Spleen (tissue), 11 donors: ENCODE data around the gene CLASP1. TPM values are rescaled to one million over a fixed set of nuclear protein-coding genes. Genes with fewer than 3 reads are reported as not detected.
"Not testable (repeated sequence)": the region's sequence is repeated elsewhere in the genome, so short reads cannot be mapped to it uniquely, and the experiment has no call there.

ENCODE experiments used
- DNase-seq: peaks from one replicate; pipeline ENCODE4 v3.0.0-alpha.2; 2020
- H3K27ac ChIP-seq, 8 donors: fragments of 200-600 bp; sonication (generic) in 7 of 8; 1 replicate in 4 of 8; 2 replicates in 4 of 8; pipeline versions ENCODE4 v1.5.0 to v1.8.0; 2016 to 2021; ENCODE audit warnings: inconsistent platforms in 4 of 8, mild to moderate bottlenecking in 4 of 8, moderate library complexity in 1 of 8
- H3K27me3 ChIP-seq, 7 donors: fragments of 200-600 bp; sonication (generic) in 6 of 7; replicated peaks in 1 of 7; 1 replicate in 4 of 7; 2 replicates in 3 of 7; pipeline versions ENCODE4 v1.5.0 to v1.8.0; 2016 to 2021; ENCODE audit warnings: inconsistent platforms in 3 of 7, mild to moderate bottlenecking in 1 of 7
- H3K36me3 ChIP-seq, 6 donors: fragments of 200-600 bp; sonication (generic) in 5 of 6; 1 replicate in 4 of 6; 2 replicates in 2 of 6; pipeline versions ENCODE4 v1.5.0 to v1.8.0; 2016 to 2021; ENCODE audit warnings: inconsistent platforms in 2 of 6
- H3K4me1 ChIP-seq, 6 donors: fragments of 200-600 bp; sonication (generic) in 5 of 6; 1 replicate in 3 of 6; 2 replicates in 3 of 6; pipeline versions ENCODE4 v1.5.0 to v1.8.0; 2016 to 2021; ENCODE audit warnings: inconsistent platforms in 3 of 6
- H3K4me3 ChIP-seq, 8 donors: fragments of 200-600 bp; sonication (generic) in 7 of 8; 1 replicate in 4 of 8; 2 replicates in 4 of 8; pipeline versions ENCODE4 v1.5.0 to v1.8.0; 2016 to 2021; ENCODE audit warnings: inconsistent platforms in 4 of 8, mild to moderate bottlenecking in 4 of 8, moderate library complexity in 2 of 8
- H3K9me3 ChIP-seq, 8 donors: fragments of 200-600 bp; sonication (generic) in 7 of 8; 1 replicate in 4 of 8; 2 replicates in 4 of 8; pipeline versions ENCODE4 v1.5.0 to v1.8.0; 2016 to 2021; ENCODE audit warnings: inconsistent platforms in 4 of 8
- CTCF ChIP-seq, 11 experiments: fragments of 200-600 bp in 7 of 11; fragments of 450-650 bp in 4 of 11; sonication (generic) in 4 of 11; IDR thresholded peaks in 8 of 11; conservative IDR thresholded peaks in 3 of 11; 1 replicate in 7 of 11; 2 replicates in 4 of 11; pipeline versions ENCODE4 v1.4.0 to v1.8.0; 2016 to 2021; ENCODE audit warnings: antibody characterized with exemption in 11 of 11, inconsistent platforms in 4 of 11, mild to moderate bottlenecking in 1 of 11
- POLR2A ChIP-seq, 3 donors: fragments of 450-650 bp; IDR thresholded peaks; one replicate each; pipeline ENCODE4 v1.5.1; 2017; ENCODE audit warnings: antibody characterized with exemption in 3 of 3, mild to moderate bottlenecking in 1 of 3
- POLR2AphosphoS5 ChIP-seq, 3 donors: sonication (generic); formaldehyde crosslinking; IDR thresholded peaks; one replicate each; pipeline ENCODE4 v1.5.1; 2017; ENCODE audit warnings: antibody characterized with exemption in 3 of 3
- WGBS, 5 donors: extraction: QIAGEN DNeasy Blood & Tissue Kit in 3 of 5; methylation state at CpG; one replicate each; pipeline versions ENCODE4 v1.1.5 to v1.1.7; 2013 to 2018; 5-methylcytosine and 5-hydroxymethylcytosine counted together
- intact Hi-C: fragments of 100-400 bp; cut with DNase I; formaldehyde crosslinking; loops from one replicate; pipeline ENCODE4 v1.15.0; 2023; ENCODE audit warnings: low total_unique reads
- polyA plus RNA-seq, 3 donors: library from polyadenylated mRNA; stranded (reverse); fragments of 200-250 nt; gene quantifications; one replicate each; pipeline ENCODE4 v1.2.1, GENCODE V29; 2013
- total RNA-seq, 7 donors: library from RNA; depleted of rRNA in 3 of 7; stranded (reverse); fragments of >200 nt in 3 of 7; fragmentation: NEBNext Ultra II Directional in 4 of 7; extraction: Animal tissue kit (Norgen Biotek cat#: 25700) in 4 of 7; gene quantifications; one replicate each; pipeline versions ENCODE4 v1.1.0 to v1.2.1, GENCODE V29; 2016 to 2021
- donor health status: healthy with polysubstance abuse.
- donor health status: DM: no; HTN: no; CAD: no; lungs with moderate emphysema.
- donor health status: DM: no; HTN: no; CAD: no.
- donor health status: Bipolar disorder and iron deficiency.
- donor health status: healthy.
- donor health status: DM: no; HTN: no; CAD: no.
- donor health status: DM: yes; HTN: yes; CAD: no.

The CLASP1 gene
- total and polyA plus RNA-seq, 10 donors: 4.0 to 103 (median 71.7) TPM

DNA sequence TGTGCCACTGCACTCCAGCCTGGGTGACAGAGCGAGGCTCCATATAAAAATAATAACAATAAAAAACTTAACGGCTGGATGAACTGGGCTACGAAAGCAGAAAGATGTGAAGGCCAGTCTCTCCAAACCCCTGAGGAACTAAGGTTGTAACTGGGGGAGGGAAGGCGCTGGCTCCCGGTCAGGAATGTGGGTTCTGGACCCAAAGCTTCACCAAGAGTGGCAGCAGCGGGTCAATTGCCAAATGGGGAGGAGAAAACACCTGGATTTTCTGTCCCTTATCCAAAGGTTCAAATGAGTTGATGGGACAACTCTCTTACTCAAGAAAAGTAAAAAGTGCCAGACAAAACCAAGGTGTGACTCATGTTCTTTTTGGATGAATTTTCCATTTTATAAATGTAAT lies 304.2 kb downstream of the CLASP1 start:
- TF ChIP-seq POLR2AphosphoS5 (IDR thresholded peaks at IDR 0.05): no peak
- peaks cover 0 to 100% (median 90%) of the 10 kb centered on the region in 6 donors for H3K36me3 ChIP-seq
- H3K27ac ChIP-seq: no peak overlapping the region
- no peaks in the 10 kb centered on the region for H3K9me3 ChIP-seq
- no peaks in the 10 kb centered on the region for H3K27me3 ChIP-seq
- WGBS, 5 donors: 94 to 99% (median 98%) methylated on average over 6 of the region's 6 CpGs
- H3K4me1 ChIP-seq: no peaks in the 10 kb centered on the region
- no peak for DNase-seq
- intact Hi-C loops: no loop called here
- H3K4me3 ChIP-seq: no peak overlapping the region

DNA sequence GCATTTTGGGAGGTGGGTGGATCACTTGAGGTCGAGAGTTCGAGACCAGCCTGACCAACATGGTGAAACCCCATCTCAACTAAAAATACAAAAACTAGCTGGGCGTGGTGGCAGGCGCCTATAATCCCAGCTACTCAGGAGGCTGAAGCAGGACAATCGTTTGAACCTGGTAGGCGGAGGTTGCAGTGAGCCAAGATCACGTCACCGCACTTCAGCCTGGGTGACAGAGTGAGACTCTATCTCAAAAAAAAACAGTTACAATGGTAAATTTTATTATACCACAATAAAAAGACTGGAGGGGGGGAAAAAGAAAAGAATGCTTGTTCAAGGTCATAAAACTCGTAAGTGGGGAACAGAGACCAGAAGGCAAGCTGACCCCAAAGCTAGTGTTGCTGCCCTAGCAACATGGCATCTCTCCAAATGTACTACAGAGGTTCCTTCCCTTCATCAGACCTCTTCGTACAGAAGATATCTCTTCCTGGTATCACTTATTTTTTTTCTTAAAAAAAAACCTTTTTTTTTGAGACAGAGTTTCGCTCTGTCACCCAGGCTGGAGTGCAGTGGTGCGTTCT lies 305.3 kb downstream of the CLASP1 start:
- WGBS, 5 donors: 91 to 94% (median 93%) methylated on average over 12 of the region's 12 CpGs
- peaks cover 0 to 100% (median 86%) of the 10 kb centered on the region in 6 donors for H3K36me3 ChIP-seq
- DNase-seq, H3K27ac ChIP-seq, intact Hi-C loops, H3K9me3 ChIP-seq, H3K4me1 ChIP-seq, H3K4me3 ChIP-seq, H3K27me3 ChIP-seq: not testable (repeated sequence)

DNA sequence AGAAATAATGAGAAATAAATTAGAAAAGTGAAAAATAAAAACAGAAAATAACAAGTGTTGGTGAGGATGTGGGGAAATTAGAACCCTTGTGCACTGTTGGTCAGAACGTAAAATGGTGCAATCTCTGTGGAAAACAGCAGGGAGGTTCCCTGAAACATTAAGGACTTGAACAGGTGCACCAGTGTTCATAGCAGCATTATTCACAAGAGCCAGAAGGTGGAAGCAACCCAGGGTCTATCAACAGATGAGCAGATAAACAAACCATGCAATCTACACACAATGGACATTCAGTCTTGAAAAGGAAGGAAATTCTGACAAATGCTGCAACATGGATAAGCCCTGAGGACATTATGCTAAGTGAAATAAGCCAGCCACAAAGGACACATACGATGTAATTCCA lies 306.1 kb downstream of the CLASP1 start:
- no peak for TF ChIP-seq CTCF (IDR thresholded peaks at IDR 0.05 in 8 of 11, conservative IDR thresholded peaks at IDR 0.05 in 3 of 11)
- no peak for TF ChIP-seq POLR2A (IDR thresholded peaks at IDR 0.05)
- TF ChIP-seq POLR2AphosphoS5 (IDR thresholded peaks at IDR 0.05): no peak
- peaks cover 0 to 100% (median 85%) of the 10 kb centered on the region in 6 donors for H3K36me3 ChIP-seq
- no peak overlapping the region for H3K27ac ChIP-seq
- WGBS, 5 donors: 55 to 95% (median 87%) methylated on average over 2 of the region's 2 CpGs
- intact Hi-C loops: no loop called here
- DNase-seq: no peak
- H3K27me3 ChIP-seq: no peaks in the 10 kb centered on the region
- H3K4me1 ChIP-seq: no peaks in the 10 kb centered on the region
- no peaks in the 10 kb centered on the region for H3K9me3 ChIP-seq
- H3K4me3 ChIP-seq: no peak overlapping the region

DNA sequence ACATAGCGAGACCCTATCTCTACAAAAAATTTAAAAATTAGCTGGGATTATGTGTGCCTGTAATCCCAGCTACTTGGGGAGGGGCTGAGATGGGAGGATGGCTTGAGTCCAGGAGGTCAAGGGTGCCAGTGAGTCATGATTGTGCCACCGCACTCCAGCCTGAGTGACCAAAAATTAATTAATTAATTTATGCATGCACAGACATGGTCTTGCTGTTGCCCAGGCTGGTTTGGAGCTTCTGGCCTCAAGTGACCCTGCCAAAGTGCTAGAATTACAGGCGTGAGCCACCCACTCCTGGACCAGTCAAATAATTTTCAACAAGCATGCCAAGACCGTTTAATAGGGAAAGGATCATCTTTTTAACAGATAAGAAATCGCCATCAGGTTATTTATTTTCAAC lies 306.5 kb downstream of the CLASP1 start:
- Histone ChIP-seq H3K27ac (no peak overlapping the region), H3K36me3 (peaks cover 0 to 100% (median 84%) of the 10 kb centered on the region in 6 donors), H3K9me3 (no peaks in the 10 kb centered on the region), H3K4me3 (no peak overlapping the region), H3K4me1 (no peaks in the 10 kb centered on the region), H3K27me3 (no peaks in the 10 kb centered on the region)
- intact Hi-C loops: no loop called here
- no peak for DNase-seq
- TF ChIP-seq POLR2AphosphoS5 (IDR thresholded peaks at IDR 0.05) (no peak), CTCF (IDR thresholded peaks at IDR 0.05 in 8 of 11, conservative IDR thresholded peaks at IDR 0.05 in 3 of 11) (no peak), POLR2A (IDR thresholded peaks at IDR 0.05) (no peak)
- 89 to 98% (median 92%) methylated on average over 5 of the region's 5 CpGs for WGBS, 5 donors

DNA sequence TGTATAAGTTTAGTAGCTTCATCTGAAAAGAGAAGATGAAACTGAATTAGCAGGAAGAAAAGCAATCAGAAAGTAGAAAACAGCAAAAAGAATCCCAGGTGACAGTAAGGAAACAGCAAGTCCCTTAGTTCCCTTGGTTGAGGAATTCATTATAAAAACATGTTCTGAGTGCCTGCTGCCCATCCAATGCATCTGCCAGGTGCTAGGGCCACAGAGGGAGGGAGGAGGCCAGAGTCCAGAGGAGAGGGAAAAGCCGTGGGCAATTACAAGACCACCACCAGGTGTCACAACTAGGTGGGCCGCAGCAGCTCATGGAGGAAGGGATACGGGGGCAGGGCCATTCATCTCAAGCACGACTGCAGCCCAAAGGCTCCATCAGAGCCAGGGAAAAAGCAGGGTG lies 308.3 kb downstream of the CLASP1 start:
- no peak overlapping the region for H3K4me3 ChIP-seq
- no peaks in the 10 kb centered on the region for H3K4me1 ChIP-seq
- TF ChIP-seq POLR2A (IDR thresholded peaks at IDR 0.05) (no peak), POLR2AphosphoS5 (IDR thresholded peaks at IDR 0.05) (no peak), CTCF (IDR thresholded peaks at IDR 0.05 in 8 of 11, conservative IDR thresholded peaks at IDR 0.05 in 3 of 11) (no peak)
- intact Hi-C loops: no loop called here
- WGBS, 5 donors: 91 to 95% (median 94%) methylated on average over 4 of the region's 4 CpGs
- H3K9me3 ChIP-seq: no peaks in the 10 kb centered on the region
- no peaks in the 10 kb centered on the region for H3K27me3 ChIP-seq
- peaks cover 0 to 93% (median 66%) of the 10 kb centered on the region in 6 donors for H3K36me3 ChIP-seq
- no peak for DNase-seq
- no peak overlapping the region for H3K27ac ChIP-seq
